GM12872 (cell line): Measurements from ENCODE around the gene KCNJ6.

ENCODE experiments used
- TF ChIP-seq, protein P1 (sequence below): IDR thresholded peaks from 3 replicates; pipeline ENCODE4 v1.5.1; 2011; ENCODE audit warnings: low read depth, mild to moderate bottlenecking, low read length, moderate library complexity; ENCODE audit not compliant: insufficient read depth

KCNJ6 gene

DNA sequence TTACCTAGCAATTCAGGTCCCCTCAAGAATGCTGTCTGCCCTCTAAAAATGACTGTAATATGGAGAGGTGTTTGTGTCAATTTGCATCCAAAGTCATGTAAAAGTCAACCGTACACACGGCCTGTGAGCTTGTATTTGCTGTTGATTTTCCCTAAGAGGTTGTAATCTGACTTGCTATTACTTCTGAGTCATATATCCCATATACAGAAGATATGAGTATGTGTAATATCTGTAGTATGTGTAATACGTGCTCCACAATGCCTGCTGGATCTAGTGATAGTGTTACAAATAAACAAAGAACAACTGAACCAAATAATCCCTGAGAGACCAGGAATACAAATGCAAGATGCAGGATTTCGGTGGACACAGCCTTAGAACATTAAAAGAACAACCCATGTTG lies 1.4 kb upstream of the KCNJ6 start:
- TF ChIP-seq, protein P1, sequence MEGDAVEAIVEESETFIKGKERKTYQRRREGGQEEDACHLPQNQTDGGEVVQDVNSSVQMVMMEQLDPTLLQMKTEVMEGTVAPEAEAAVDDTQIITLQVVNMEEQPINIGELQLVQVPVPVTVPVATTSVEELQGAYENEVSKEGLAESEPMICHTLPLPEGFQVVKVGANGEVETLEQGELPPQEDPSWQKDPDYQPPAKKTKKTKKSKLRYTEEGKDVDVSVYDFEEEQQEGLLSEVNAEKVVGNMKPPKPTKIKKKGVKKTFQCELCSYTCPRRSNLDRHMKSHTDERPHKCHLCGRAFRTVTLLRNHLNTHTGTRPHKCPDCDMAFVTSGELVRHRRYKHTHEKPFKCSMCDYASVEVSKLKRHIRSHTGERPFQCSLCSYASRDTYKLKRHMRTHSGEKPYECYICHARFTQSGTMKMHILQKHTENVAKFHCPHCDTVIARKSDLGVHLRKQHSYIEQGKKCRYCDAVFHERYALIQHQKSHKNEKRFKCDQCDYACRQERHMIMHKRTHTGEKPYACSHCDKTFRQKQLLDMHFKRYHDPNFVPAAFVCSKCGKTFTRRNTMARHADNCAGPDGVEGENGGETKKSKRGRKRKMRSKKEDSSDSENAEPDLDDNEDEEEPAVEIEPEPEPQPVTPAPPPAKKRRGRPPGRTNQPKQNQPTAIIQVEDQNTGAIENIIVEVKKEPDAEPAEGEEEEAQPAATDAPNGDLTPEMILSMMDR, result no peak

DNA sequence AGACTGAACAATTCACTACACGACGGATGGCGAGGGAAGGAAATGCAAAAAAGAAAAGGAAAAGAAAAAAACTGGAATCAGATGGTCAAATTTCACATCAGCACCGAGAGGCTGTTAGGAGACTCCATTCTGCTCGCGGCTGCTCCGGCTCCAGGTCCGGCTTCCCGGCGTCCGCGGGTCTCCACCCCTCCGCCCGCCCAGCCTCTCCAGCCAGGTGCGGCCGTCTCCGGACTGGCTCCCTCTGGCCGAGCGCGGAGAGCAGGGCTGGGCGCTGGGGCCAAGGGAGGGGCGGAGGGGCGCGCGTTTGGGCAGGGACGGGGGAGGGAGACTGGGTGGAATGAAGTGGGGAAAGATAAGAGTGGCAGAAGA lies 332 bp downstream of the KCNJ6 start:
- TF ChIP-seq, protein P1, result no peak

DNA sequence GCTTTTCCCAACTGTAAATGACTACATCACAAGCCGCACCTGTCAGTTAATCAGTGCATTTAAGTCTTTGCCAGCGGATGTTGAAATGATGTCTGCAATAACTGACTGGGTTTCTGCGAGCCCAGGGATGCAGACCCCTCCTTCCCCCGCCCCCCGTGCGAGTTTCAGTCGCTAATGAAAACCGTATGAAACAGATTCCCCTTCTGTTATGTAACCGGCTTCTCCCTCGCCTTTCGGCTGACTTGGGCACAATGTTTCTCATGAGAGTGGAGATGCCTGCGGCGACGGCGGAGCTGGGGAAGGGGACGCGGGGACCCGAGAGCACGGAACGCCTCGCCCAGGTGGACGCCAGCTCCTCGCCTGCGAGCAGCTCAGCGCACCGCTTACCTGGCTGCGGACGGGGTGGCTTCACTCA lies 753 bp downstream of the KCNJ6 start:
- TF ChIP-seq, protein P1, result no peak

DNA sequence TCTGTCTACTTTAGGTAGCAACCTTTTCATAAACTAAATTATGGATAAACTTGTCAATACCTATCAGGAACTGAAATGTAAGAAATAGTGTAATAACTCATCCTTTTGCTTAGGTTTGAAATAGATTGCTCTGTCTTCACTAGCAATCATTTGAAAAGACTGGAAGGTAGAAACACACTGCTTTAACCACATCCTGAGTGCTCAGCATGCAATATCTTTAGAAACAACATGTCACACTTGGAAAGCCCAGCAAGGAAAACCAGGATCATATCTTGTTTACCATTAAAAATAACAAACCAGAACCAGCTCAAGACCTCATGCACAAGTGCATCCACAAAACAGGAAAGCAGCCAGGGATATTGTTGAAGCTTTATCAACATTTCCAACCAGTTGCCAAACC lies 3.6 kb downstream of the KCNJ6 start:
- TF ChIP-seq, protein P1, result no peak

DNA sequence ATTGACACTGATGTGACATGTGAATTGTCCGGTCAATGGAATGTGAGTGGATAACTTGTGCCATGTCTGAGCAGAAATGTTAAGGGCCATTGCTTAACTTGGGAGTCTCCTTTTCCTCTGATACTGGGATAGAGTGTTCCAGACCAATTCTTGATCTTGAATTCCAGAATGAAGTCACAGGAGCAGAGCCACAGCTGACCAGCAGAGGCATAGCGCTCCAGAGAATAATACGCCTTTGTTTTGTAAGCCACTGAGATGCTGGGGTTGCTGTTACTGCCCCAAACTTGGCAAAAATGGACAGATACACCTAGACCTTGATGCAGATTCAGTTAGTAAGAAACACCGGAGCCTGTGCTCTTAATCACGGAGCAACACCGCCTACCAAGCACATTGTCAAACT lies 6.3 kb downstream of the KCNJ6 start:
- TF ChIP-seq, protein P1, result no peak

DNA sequence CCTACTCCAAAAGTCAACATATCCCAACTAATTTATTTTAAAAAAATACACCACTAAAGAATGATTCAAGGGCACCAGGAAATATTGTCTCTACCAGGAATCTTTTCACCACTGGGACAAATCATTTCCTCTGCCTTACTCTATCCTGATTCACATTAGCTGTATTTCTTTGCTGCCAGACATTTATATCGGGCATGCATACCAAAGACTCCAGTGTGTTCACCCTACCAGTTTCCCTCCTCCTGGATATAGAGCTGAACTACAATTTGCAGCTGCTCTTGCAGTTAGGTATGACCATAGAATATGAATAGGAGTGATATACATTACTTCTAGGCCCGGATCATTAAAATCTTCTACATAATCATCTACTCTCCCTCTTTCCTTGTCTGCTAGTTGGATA lies 7.6 kb downstream of the KCNJ6 start:
- TF ChIP-seq, protein P1, result no peak

DNA sequence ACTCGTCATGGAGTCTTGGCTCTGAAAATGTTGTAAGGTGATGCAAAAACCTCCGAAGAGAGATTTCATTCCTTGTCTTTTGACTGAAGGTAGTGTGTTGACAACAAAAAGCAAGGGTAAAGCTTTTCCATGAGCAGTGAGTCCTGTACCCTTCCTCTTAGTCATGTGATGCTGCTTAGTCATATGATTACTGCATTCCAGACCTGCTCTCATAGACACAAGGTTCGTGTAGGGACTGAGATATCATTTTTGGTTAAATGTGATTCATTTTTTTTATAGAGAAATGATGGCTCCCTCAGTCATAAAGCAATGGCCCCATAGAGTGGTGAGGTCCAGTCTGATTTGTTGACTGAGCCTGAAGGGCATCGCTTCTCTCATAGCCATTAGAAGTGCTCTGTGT lies 9.2 kb downstream of the KCNJ6 start:
- TF ChIP-seq, protein P1, result no peak

DNA sequence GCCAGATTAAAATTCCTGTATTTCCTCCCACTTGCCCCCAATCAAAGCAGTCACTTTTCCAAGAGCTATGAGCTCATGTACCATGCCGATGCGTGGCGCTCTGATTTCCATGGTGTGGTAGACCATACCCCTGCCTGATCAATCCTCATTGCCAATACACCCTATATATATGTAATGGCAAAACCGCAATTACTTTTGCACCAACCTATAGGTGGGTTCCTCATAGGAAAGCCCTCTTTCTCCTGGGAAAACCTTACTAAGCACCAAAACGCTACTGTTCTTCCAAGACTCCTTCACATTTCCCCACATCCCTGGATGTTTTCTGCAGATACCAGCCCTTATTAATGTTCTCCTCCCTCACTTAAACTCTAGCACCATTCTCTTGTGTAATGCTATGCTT lies 11.0 kb downstream of the KCNJ6 start:
- TF ChIP-seq, protein P1, result no peak
